GM20431 (cell line): ENCODE data around the gene MYCL.

Experiments used
- in situ Hi-C: fragments of 300-500 bp; cut with MseI, MboI; formaldehyde crosslinking; loops from one replicate; pipeline ENCODE4 v1.15.0; 2020; ENCODE audit warnings: low sequenced_read_pairs; ENCODE audit not compliant: unreplicated experiment

The MYCL gene

GRCh38 chr1:39901714-39902459 is at the start of gene MYCL:
TSS of gene MYCL (minus strand) at chr1:39901917. CDS start at chr1:39901434, 483 bp downstream.
- in situ Hi-C loops: no loop called here

GRCh38 chr1:39949891-39950290 is 48.2 kb upstream of the MYCL start:
- in situ Hi-C loops: no loop called here

GRCh38 chr1:39947260-39947659 is 45.5 kb upstream of the MYCL start:
- in situ Hi-C loops: no loop called here

- in situ Hi-C loops: no loop called here
Measured at GRCh38 chr1:39946216-39946615, 44.5 kb upstream of the MYCL start.

- in situ Hi-C loops: no loop called here
Measured at GRCh38 chr1:39944410-39945112, 42.8 kb upstream of the MYCL start.

GRCh38 chr1:39943471-39944290 is 42.0 kb upstream of the MYCL start:
- in situ Hi-C loops: no loop called here

GRCh38 chr1:39940980-39941871 is 39.5 kb upstream of the MYCL start:
- in situ Hi-C loops: no loop called here

GRCh38 chr1:39940253-39940652 is 38.5 kb upstream of the MYCL start:
- in situ Hi-C loops: no loop called here

- in situ Hi-C loops: no loop called here
Measured at GRCh38 chr1:39938856-39939255, 37.1 kb upstream of the MYCL start.

GRCh38 chr1:39936724-39937491 is 35.2 kb upstream of the MYCL start:
- in situ Hi-C loops: no loop called here

- in situ Hi-C loops: no loop called here
Measured at GRCh38 chr1:39933956-39934941, 32.5 kb upstream of the MYCL start.

GRCh38 chr1:39928809-39929587 is 27.3 kb upstream of the MYCL start:
- in situ Hi-C loops: no loop called here

- in situ Hi-C loops: no loop called here
Measured at GRCh38 chr1:39927538-39927937, 25.8 kb upstream of the MYCL start.

- in situ Hi-C loops: no loop called here
Measured at GRCh38 chr1:39926820-39927219, 25.1 kb upstream of the MYCL start.

GRCh38 chr1:39926343-39926793 is 24.7 kb upstream of the MYCL start:
- in situ Hi-C loops: no loop called here

GRCh38 chr1:39925721-39926342 is 24.1 kb upstream of the MYCL start:
- in situ Hi-C loops: no loop called here

GRCh38 chr1:39922251-39922688 is 20.6 kb upstream of the MYCL start:
- in situ Hi-C loops: no loop called here
